ENCODE measurements around the gene DGKI.

DNA sequence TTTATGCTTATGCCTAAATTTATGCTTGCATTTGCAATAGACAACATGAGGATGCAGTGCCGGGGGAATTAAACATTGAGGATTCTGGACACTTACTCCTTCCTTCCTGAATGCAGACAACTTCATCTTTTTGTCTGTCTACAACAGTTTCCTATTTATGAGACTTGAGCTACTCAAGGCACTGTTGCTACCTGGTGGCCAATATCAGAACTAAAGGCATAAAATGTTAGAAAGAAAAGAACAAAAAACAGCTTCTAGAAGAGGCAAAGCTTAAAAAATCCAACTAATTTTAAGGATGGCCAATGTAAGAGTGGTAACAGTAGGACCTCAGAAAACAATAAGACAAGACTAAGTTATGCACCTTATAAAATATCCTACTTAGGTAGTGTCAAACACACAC lies 358.7 kb downstream of the DGKI start:
- TF ChIP-seq, protein P1, sequence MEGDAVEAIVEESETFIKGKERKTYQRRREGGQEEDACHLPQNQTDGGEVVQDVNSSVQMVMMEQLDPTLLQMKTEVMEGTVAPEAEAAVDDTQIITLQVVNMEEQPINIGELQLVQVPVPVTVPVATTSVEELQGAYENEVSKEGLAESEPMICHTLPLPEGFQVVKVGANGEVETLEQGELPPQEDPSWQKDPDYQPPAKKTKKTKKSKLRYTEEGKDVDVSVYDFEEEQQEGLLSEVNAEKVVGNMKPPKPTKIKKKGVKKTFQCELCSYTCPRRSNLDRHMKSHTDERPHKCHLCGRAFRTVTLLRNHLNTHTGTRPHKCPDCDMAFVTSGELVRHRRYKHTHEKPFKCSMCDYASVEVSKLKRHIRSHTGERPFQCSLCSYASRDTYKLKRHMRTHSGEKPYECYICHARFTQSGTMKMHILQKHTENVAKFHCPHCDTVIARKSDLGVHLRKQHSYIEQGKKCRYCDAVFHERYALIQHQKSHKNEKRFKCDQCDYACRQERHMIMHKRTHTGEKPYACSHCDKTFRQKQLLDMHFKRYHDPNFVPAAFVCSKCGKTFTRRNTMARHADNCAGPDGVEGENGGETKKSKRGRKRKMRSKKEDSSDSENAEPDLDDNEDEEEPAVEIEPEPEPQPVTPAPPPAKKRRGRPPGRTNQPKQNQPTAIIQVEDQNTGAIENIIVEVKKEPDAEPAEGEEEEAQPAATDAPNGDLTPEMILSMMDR (IDR thresholded peaks at IDR 0.05; ENCODE audit: insufficient read depth, low read length, poor library complexity, severe bottlenecking) = no peak
- TF ChIP-seq EZH2phosphoT487 (conservative IDR thresholded peaks at IDR 0.05; ENCODE audit: low read length) = no peak
